NCI-H510A treated with DMSO at 0.1 percent for 48 hours (cell line): ENCODE data around the gene ATG7.

Source experiments
- DNase-seq: peaks from one replicate; lab custom pipeline; 2025; lab: John Stamatoyannopoulos, UW

Gene ATG7

DNA sequence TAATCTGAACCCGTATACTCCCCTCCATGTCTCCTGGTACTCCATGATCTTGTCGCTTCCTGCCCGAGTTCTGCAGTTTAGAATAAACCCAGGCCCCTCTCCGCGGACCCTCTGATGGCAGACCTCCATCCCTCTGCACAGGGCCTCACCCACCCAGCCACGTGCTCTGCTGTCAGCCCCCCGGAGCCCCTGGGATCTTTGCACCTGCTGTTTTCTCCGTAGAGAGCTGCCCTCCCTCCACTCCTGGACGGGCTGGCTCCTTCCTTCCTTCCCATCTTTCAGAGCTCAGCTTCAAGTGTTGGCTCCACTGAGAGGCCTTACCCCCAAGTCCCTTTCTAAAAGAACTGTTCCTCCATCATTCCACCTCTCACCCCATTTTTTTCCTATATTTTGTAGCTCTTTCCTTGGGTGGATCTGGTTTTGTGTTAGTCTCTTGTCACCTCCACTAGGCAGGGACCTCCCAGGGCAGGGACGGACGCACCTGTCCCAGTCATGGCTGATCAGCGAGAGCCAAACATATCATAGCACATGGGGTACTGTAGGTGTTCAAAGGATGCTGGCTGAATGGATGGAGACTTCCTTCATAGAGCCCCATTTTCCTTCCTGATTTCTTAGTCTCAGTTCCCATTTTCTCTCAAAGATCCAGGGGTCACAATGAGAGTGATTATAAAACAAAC lies 264.9 kb downstream of the ATG7 start:
- DNase-seq, result no peak

DNA sequence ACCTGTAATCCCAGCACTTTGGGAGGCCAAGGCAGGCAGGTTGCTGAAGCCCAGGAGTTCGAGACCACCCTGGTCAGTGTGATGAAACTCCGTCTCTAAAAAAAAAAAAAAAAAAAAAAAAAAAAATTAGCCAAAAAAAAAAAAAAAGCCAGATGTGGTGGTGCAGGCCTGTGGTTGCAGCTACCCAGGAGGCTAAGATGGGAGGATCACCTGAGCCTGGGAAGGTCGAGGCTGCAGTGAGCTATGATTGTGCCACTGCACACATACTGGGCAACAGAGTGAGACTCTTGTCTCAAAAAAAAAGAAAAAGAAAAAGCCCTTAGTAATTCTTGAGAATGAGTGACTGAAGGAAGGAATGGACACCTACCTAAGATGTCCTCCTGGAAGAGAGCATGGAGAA lies 266.4 kb downstream of the ATG7 start:
- DNase-seq, result no peak

DNA sequence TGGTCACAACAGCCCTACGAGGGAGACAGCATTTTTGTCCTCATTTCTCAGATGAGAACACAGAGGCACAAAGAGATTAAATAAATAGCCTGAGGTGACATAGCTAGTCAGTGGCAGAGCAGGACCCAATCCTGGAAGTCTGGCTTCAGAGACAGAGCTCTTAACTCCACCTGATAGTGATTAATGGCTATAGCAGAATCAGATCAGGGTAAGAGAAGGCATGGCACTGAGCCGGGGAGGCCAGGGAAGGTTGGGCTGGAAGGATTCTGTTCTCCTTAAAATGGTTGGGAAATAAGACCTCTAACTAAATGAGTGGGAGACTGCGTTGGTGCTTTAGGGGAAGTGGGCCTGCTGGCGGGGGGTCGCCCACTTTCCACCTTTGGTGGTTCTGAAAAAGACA lies 267.0 kb downstream of the ATG7 start:
- no peak for DNase-seq

DNA sequence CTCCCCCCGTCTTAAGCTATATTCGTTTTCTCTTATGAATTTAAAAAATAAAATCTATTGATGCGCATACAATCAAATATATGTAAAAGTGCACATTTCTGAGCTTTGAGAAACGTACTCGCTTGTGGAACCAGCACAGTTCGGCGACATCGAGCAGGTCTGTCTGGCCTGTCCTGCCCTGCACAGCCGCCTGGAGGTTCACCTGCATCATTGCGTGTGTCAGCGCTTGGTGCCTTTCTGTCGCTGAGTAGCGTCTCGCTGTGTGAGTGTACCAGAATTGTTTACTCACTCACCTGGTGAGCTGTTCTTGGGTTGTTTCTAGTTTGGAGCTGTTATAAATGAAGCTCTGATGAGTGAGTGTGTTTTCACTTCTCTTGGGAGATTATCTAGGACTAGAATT lies 267.5 kb downstream of the ATG7 start:
- DNase-seq, result peak; percentile 49

DNA sequence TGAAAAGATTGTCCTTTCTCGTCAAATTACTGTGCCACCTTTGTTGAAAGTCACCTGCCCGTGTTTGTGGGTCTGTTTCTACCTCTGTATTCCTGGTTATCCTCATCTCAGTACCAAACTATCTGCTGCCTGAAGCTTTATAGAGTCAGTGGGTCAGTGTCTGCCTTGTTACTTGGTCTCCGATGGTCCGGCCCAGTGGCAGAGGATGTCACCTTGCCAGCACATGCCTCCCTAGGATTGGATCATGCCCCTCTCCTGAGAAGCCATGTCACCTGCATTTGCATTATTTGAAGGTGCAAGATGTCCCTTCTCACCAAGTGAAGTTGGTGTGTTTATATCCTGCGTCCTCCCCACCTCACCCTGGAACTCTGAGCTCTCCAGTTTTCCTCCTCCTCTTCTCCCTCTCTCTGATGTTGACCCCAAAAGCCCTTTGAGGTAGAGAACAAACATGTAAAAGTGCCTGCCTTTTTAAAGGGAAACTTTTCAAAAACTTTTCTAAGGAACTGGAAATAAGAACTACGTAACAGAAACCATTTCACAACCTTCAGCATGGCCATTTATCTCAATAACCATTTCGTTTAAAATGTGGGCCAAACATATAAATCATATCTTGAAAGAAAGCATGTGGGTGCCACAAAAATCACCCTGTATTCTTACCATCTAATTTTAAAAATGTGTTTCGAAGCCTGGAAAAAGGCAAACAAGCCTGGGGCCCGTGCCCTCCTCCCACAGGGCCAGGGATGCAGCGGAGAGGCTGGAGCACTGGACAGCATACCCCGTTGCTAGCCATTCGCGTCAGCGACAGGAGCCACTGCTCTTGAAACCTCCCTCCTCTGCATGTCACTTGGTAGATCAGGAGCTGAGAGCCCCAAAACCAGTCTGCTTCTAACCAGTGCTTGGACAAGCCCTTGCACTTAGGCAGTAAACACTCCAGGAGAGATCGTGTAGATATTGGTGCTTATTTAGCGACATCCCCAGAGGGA lies 269.4 kb downstream of the ATG7 start:
- DNase-seq, result no peak

DNA sequence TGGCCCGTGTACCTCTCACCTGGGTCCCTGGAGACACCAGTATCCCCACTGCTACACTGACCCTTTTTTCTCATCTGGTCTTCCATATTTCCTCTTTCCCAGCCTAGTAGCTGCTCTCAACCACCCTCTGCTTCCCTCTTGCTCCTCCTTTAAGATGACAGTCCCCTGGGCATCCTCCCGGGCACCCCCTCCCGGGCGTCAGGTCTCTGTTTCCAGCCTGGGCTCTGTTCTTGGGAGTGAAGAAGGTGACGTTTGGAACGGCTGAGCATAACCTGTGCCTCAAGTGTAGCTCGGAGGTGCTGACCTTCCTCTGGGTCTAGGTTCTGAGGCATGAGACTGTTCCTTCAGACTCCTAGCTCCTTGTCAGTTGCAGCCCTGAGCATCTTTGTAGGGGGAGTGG lies 270.4 kb downstream of the ATG7 start:
- DNase-seq, result no peak

DNA sequence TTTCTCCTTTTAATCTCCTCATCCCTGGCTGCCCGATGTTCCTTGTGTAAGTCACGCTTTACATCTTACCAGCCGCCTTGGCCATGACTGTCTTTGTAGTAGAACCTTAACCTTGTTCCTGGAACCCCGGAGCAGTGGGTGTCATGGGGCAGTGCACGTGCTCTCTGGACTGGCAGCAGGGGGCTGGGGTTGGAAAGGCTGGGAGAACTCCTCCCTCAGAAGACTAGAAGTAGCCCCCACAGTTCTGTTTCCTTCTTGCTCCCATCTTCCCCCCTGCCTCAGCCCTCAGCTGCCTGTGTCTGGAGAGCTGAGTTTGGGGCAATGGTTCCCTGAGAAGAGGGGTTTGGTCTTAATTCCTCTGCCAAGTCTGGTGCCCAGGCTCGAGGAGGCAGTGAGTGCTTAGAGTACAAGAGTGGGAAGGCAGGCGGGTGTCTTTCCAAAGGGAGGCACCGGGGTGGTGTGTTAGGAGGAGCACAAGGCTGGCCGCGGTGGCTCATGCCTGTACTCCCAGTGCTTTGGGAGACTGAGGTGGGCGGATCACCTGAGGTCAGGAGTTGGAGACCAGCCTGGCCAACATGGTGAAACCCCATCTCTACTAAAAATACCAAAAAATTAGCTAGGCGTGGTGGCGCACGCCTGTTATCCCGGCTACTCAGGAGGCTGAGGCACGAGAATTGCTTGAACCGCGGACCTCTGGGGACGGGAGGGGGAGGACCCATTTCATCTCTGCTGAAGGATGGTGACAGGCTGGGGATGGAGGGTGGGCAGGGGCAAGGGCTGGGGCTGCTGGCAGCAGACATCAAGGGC lies 271.1 kb downstream of the ATG7 start:
- no peak for DNase-seq

DNA sequence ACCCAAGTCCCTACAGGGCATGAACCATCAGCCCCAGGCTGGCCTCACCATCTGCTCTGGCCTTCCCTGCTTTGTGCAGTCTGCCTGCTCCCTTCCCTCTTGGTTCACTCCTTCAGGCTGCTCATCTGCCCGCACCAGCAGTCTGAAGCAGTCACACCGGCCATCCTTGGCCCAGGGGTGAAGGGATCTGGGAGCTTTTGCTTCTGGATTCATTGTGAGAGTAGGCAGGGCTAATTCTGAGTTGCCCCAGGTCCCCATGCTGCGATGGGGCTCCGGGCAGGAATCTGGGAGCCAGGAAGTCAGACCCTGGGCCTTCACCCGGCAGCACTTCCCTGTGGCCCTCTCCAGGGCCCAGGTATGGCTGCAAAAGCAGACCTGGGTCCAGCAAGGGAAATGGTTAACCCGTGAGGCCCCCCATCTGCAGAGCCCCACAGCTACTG lies 271.8 kb downstream of the ATG7 start:
- no peak for DNase-seq

DNA sequence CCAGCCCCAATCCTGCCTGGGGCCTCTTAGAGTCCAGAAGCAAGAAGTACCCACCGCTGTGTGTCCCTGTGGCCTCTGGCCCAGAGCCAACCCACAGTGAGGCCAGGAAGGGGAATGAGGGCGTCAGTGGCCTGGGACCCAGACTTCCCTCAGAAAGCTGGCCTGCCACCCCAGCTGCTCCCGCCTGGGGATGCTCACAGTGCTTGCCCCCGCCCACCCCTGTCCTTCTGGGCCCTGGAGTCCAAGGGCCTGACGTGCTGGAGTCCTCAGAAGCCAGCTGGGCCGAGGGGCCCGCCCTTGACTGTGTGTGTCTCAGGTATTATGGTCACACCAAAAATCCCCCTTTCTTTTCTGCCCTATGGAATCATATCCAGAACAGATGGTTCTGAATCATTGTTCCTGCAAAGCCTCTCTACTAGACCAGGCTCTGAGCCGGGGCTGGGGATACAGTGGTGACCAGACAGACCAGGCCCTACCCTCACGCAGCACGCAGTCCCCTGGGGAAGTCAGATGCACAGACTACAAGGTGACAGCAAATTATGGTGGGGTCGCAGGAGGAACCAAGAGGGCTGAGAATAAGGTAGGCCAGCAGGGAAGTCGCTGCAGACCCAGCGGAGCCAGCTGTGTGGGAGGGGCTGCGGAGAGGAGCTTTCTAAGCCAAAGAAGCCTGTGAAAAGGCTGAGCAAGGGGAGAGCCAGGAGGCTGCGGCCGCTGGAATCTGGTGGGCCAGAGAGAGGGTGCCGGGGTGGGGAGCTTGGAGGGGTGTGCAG lies 272.4 kb downstream of the ATG7 start:
- no peak for DNase-seq

DNA sequence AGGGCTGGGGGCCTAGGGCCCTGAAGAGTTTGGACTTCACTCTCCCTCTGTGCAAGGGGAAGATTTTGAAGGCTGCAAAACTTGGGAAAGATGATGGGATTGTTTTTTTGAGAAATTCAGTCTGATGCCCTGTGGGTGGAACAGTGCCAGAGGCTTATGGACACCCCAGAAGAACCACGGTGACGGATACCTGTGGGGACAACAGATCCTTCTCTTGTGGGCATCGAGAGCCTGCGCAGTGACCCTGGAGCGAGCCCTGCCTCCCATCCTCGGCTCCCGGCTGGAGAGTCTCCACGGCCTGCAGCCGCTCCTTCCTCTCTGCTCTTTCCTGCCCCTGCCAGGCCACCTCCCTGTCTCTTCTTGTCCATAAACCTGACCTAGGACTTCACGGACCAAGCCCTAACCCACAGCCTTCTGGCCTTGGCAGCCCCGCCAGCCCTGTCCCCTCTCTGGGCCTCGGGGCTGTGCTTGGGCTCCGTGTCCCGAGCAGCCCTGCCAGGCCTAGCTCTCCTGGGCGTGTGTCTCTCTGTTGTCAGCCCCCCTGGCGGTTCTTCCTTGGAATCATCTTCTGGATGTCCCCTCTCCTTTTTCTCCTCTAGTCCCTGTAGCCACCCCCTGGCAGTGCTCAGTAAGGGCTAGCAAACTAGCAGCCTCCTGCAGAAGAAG lies 273.1 kb downstream of the ATG7 start:
- no peak for DNase-seq

DNA sequence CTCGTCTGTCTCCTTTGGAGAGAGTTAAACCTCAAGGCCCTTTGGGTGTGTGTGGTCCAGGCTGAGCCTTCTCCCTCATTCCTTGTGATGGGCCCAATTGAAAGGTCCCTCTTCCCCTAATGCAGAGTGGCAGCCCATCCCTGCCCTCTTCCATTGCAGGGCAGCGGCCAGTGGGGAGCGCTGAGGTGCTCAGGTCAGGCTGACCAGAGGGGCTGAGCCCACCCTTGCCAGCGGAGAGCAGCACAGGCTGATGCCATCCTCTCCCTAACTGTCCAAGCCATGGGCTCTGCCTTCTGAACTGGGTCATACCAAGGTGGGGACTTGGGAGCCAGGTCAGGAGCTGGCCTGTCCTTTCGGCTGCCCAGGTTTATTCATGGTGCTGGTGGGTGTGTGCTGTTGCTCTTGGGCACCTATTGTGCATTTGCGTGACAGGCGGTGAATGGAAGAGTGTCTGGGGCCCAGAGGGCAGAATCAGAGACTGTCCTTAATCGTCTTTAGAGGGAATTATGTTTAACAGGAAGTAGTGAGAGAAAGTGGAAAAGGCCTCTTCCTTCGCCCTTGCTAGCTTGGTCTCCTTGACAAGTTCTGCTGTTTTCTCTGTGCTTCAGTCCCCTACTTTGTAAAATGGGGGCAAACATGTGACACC lies 274.6 kb downstream of the ATG7 start:
- DNase-seq, result no peak

DNA sequence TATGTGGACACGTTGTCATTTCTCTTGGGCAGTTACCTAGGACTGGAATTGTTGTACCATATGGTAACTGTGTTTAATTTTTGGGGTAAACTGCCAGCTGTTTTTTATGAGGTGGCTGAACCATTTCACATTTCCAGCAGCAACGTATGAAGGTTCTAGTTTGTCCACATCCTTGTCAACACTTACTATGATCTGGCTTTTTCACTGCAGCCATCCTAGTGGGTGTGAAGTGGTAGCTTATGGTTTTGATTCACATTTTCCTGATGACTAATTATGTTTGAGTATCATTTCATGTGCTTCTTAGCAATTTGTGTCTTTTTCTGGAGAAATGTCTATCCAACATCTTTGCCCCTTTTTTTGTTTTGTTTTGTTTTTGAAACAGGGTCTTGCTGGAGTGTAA lies 275.3 kb downstream of the ATG7 start:
- DNase-seq, result no peak

DNA sequence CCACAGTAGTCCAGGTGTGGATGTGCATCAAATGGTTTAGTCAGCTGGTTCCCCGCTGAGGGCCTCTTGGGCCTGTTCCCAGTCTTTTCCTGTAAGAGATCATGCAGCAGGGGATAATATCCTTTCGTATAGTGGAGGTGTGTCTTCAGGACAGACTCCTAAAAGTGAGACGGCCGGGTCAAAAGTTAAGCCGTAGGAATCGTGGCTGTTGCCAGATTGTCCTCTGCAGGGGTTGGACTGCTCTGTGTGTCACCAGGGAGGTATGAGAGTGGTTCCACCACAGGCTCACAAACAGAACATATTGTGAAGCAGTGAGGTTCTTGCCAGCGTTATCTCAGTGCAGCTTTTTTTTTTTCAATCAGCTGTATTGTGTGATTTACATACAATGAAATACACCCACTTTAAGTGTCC lies 276.5 kb downstream of the ATG7 start:
- peak; percentile 50 for DNase-seq

DNA sequence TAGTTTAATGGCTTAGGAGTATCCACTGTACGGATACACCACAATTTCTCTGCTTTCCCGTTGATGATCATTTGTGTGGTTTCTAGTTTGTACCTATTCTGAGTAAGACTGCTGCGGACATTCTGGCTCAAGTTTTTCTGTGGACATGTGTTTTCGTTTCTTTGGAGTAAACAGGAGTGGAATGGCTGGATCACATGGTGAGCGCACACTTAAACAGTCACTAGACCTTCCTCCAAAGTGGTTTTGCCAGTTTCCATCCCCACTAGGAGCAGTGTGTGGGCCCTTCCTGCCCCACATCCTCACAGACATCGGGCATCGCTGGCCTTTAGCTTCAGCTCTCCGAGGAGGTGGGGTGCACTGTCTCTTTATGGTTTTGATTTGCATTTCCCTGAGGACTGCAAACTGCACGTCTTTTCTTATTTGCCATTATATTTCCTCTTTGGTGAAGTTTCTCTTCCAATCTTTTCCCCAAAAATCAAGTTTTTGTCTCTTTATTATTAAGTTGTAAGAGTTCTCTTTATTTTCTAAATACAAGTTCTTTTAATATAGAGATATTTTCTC lies 277.5 kb downstream of the ATG7 start:
- peak; percentile 34 for DNase-seq

DNA sequence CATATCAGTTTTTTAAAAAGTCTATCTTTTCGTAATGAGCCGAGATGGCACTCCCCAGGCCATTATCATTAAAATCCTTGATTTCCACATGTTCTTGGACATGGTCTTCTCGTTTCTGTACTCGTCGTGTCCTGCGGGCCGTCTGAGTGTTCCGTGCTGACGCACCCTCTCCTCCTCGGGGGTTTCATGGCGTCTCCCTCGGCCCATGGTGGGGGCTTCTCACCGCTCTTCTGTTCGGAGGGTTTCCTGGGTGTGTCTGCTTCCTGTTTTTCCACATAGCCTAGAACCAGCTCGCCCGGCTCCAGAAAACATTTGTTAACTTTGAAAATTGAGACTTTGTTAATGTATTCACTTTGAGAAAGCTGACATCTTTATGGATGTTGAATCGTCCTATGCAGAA lies 278.8 kb downstream of the ATG7 start:
- DNase-seq, result no peak

DNA sequence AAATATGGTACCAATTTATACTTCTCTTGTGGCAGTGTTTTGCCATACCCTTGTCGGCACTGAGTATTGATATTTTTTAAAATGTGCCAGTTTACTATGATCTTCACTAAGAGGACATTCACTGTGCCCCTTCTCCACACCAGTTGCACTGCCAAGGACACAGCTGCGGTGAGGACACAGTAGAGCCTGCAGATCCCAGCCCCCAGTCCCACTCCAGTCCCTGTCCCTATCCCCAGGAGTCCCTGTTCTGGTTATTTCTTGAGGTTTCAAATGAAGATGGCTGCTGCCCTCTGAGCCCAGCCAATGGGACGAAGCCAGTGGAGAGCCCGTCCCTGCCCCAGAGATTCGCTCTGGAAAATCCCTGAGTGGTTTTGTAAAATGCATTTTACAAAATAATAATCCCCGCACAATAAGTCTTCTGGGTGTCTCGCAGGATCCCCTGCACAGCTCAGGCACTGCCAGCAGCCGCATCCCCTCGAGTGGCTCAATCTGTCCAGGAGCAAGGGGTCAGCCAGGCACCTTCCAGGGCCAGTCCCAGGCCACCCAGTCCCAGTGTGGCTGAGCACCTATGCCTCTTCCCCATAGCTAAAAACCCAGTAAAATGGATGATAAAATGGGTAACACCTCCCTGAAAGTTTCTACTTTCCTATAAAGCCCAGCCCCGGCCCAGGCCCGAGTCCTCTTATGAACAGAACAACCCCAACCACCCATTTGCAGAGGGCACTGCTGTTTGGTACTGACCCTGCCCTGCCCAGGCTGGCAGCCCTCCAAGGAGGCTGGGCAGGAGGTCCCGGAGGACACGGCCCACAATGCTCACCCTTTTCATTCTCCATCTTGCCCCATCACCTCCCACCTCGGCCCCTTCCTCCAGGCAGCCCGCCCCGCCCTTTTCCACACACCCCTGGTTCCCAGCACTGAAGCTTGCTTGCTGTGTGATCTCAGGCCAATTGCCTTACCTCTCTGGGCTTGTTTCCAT lies 280.4 kb downstream of the ATG7 start:
- DNase-seq, result no peak

DNA sequence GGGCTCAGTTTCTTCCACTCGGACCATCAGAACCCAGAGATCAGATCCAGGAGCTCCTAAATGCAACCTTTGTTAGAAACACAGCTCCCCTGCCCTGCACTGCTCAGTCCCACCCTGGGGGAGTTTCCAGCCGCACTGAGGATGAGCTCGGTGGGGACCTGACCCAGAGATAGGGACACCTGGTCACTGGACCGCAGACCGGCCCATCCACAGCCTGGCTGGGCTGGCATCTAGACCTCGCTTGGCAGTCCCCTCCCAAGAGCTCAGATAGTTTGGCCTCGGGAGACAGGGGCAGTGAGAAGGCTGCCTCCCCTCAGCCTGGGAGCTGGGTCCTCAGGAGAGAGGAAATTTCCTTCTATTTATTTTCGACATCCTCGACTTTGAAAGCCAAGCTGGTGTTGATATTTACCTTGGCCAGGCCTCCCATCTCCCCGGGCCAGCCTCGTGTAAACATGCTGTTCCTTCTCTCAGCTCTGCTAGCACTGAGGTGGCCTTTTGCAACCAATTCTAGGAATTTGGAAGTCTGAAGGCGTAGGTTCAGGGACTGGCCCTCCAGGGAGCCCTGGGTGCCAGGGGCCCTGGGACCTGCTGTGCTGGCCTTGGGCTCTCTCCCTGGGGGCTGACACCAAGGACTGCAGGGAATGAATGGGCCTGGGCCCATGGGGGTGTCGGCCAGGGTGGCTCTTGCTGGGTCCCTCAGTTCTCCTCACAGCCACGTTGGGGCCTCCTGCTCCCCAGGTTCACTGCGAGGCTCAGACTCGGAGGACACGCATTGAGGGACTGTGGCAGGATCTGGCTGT lies 281.4 kb downstream of the ATG7 start:
- DNase-seq, result no peak

DNA sequence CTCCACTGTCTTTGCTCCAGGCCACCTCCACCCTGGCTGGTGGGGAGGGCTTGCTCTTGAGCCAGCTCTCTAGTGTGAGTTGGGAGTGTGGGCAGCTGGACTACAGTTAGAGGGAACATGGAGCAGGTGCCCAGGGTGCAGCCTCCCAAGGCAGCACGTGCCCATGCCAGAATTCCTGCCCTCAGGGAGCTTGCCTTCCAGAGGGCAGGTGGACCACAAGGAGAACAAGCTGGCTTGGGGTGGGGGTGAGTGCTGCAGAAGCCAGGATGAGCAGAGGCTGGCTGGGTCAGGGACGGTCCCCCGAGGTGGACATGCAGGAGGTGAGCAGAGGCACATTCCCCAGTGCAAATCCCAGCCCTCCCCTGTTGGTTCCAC lies 282.0 kb downstream of the ATG7 start:
- no peak for DNase-seq
